Esophagus squamous epithelium (tissue), 4 donors: ENCODE results near the gene GATA2.

Experiments used
- CTCF ChIP-seq, 6 experiments: fragments of 450-650 bp in 4 of 6; fragments of 200-600 bp in 2 of 6; sonication (generic) in 2 of 6; IDR thresholded peaks; one replicate each; pipeline ENCODE4 v1.5.1; 2016 to 2019; ENCODE audit warnings: antibody characterized with exemption in 6 of 6, mild to moderate bottlenecking in 4 of 6, moderate library complexity in 4 of 6
- POLR2A ChIP-seq, 4 donors: fragments of 450-650 bp; IDR thresholded peaks; one replicate each; pipeline ENCODE4 v1.6.1; 2017; ENCODE audit warnings: antibody characterized with exemption in 4 of 4, mild to moderate bottlenecking in 4 of 4, moderate library complexity in 3 of 4

- no peak for TF ChIP-seq POLR2A (IDR thresholded peaks at IDR 0.05)
- TF ChIP-seq CTCF (IDR thresholded peaks at IDR 0.05): no peak
These were observed 39.3 kb upstream of the GATA2 start for GRCh38 chr3:128532012-128532983.
